Prostate gland (tissue), 2 donors: ENCODE measurements around the gene NUMBL.

Experiments used
- CTCF ChIP-seq, 4 experiments: fragments of 200-600 bp in 2 of 4; fragments of 450-650 bp in 2 of 4; sonication (generic) in 2 of 4; IDR thresholded peaks; 1 replicate in 3 of 4; 2 replicates in 1 of 4; pipeline ENCODE4 v1.5.1; 2016 to 2019; ENCODE audit warnings: antibody characterized with exemption in 4 of 4, mild to moderate bottlenecking in 2 of 4, moderate library complexity in 2 of 4
- POLR2A ChIP-seq: fragments of 450-650 bp; IDR thresholded peaks from one replicate; pipeline ENCODE4 v1.6.1; 2016; ENCODE audit warnings: antibody characterized with exemption, mild to moderate bottlenecking
- POLR2AphosphoS5 ChIP-seq: sonication (generic); formaldehyde crosslinking; IDR thresholded peaks from one replicate; pipeline ENCODE4 v1.6.1; 2017; ENCODE audit warnings: antibody characterized with exemption

- no peak for TF ChIP-seq CTCF (IDR thresholded peaks at IDR 0.05)
- TF ChIP-seq POLR2A: no peak
- TF ChIP-seq POLR2AphosphoS5: no peak
Observed at GRCh38 chr19:40671404-40671803, 19.0 kb downstream of the NUMBL start.
